ENCODE results near the gene MICALL1.
"Not testable (repeated sequence)": the region's sequence is repeated elsewhere in the genome, so short reads cannot be mapped to it uniquely, and the experiment has no call there.

Gene MICALL1

DNA sequence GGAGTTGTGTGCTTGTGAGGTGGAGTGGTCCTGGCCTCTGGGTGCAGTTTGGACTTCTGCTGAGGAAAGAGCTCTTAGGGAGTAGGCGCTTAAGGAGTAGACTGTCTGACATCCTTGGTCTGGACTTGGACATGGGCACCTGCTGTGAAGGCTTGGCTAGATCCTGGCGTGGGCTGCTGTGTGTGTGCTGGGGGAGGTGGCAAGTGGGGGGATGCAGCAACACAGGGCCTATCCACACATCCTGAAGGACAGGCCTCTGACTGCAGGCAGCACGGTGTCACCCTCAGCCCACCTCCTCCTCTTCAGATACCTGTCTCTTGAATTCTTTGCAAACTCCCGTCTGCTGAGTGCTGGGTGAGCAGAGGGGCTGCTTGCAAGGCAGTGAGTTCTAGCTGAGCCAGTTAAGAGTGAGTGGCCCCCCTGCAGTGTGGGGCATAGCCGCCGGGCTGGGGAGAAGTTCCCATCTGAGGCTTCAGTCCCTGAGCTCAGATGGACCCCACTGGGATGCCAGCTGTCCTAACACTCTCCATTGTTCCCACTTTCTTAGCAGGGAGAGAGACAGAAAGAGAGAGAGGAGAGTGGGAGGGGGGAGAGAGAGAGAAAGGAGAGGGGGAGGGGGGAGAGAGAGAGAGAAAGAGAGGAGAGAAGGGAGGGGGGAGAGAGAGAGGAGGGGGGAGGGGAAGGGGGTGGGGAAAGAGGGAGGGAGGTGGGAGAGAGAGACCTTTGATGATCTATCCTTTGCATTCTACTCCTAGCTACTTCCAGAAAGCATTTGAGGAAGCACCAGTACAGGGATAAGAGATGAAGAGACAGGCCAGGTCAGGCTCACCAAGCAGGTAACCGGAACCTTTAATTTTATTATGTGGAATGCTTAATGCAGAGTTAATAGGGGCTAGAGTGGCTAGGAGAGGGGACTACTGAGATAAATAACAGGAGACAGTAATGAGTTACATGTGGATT lies 65.7 kb downstream of the MICALL1 start:
- Histone ChIP-seq H3K27ac (ENCODE audit: low read depth, low read length) (no peak overlapping the region), H3K27me3 (ENCODE audit: control insufficient read depth in 1 of 2, insufficient read depth in 2 of 2, low read length in 2 of 2) (no peaks in the 10 kb centered on the region), H3K36me3 (ENCODE audit: insufficient read depth, low read length) (peaks cover 21% of the 10 kb centered on the region), H3K9ac (ENCODE audit: low read length) (no peak overlapping the region), H3K4me3 (ENCODE audit: low read depth in 1 of 2, low read length in 2 of 2) (no peak overlapping the region), H3K4me1 (ENCODE audit: insufficient read depth, low read length) (no peaks in the 10 kb centered on the region), H3K9me3 (ENCODE audit: low read length) (no peaks in the 10 kb centered on the region)

DNA sequence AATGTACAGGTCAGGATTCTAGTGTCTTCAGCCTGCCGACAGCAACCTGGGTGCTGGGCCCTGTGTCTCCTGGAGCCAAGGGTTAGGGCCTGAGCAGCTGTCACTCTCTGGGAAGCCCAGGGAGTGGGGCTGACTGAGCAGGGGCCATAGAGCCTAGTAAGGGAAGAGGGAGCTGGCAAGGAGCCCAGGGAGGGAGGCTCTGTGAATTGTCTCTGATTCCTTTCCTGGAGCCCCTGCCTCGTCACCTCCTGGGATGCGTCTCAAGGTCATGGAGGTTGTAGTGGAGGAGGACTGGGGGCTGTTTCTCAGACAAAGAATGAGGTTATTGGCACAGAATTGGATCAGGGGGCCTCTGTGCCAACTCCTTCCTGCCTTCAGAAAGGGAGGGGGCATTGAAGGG lies 66.4 kb downstream of the MICALL1 start:
- no peaks in the 10 kb centered on the region for H3K27me3 ChIP-seq (ENCODE audit: control insufficient read depth in 1 of 2, insufficient read depth in 2 of 2, low read length in 2 of 2)
- peaks cover 14% of the 10 kb centered on the region for H3K36me3 ChIP-seq (ENCODE audit: insufficient read depth, low read length)
- H3K27ac ChIP-seq (ENCODE audit: low read depth, low read length) = no peak overlapping the region
- no peak overlapping the region for H3K4me3 ChIP-seq (ENCODE audit: low read depth in 1 of 2, low read length in 2 of 2)
- H3K4me1 ChIP-seq (ENCODE audit: insufficient read depth, low read length) = no peaks in the 10 kb centered on the region
- H3K9ac ChIP-seq (ENCODE audit: low read length) = no peak overlapping the region
- H3K9me3 ChIP-seq (ENCODE audit: low read length) = no peaks in the 10 kb centered on the region

DNA sequence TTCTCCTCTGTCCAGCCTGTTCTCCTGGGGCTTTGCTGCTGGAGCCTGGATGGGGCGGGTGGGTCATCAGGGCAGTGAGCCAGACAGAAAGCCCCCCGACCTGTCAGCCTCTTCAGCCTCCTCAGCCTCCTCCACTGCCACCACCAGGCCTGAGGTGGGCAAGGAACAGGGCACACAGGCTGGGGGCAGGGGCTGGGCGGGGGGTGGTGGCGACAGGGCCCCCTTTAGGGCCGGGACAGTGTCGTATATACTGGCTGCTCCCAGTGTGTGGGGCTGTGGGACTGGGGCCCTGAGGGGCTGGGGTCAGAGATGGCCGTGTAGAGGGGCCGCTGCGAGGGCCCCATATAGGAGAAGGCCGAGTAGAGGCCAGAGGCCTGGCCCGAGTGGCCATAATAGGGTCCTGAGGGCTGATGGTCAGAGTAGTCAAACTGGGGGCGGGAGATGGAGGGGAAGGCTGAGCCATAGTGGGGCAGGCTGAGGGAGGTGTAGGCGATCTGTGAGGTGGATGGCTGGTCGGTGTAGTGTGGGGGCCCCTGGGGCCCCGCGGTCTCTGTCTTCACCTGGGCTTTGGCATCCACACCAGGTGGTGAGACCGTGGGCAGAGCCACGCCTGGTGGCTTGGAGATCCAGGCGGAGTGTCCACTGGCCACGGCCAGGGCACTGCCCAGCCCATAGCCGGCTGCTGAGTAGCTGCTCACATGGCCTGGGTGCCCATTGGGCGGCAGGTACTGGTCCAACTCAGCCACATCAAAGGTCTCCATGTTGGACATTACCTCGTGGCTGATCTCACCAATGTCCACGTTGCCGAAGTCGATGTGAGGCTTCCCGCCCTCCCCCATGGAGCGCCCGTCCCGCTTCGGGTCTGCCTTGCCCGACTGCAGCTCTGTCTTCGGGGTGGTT lies 67.4 kb downstream of the MICALL1 start:
- Histone ChIP-seq H3K27ac (ENCODE audit: low read depth, low read length) (no peak overlapping the region), H3K4me1 (ENCODE audit: insufficient read depth, low read length) (no peaks in the 10 kb centered on the region), H3K4me3 (ENCODE audit: low read depth in 1 of 2, low read length in 2 of 2) (no peak overlapping the region), H3K27me3 (ENCODE audit: control insufficient read depth in 1 of 2, insufficient read depth in 2 of 2, low read length in 2 of 2) (no peaks in the 10 kb centered on the region), H3K9ac (ENCODE audit: low read length) (no peak overlapping the region), H3K9me3 (ENCODE audit: low read length) (no peaks in the 10 kb centered on the region), H3K36me3 (ENCODE audit: insufficient read depth, low read length) (peaks cover 7% of the 10 kb centered on the region)

DNA sequence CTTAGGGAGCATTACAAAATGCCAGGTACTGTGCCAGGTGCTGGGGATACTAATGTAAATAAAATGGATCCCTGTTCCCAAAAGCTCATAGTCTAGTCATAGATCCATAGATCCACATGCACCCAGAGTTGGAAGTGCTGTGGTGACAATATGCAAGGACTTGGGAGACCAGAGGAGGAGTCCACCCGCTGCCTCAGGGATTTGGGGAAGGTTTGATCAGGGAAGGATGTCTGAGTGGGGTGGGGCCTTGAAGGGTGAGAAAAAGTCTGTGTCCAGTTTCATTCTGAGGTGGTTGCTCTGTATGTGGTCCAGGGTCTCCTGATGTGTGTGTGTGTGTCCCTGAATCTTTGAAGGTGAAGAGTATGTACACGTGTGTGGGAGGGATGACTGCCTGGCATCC lies 69.1 kb downstream of the MICALL1 start:
- Histone ChIP-seq H3K27ac (ENCODE audit: low read depth, low read length) (no peak overlapping the region), H3K4me1 (ENCODE audit: insufficient read depth, low read length) (no peaks in the 10 kb centered on the region), H3K4me3 (ENCODE audit: low read depth in 1 of 2, low read length in 2 of 2) (no peak overlapping the region), H3K9ac (ENCODE audit: low read length) (no peak overlapping the region), H3K9me3 (ENCODE audit: low read length) (no peaks in the 10 kb centered on the region), H3K27me3 (ENCODE audit: control insufficient read depth in 1 of 2, insufficient read depth in 2 of 2, low read length in 2 of 2) (no peaks in the 10 kb centered on the region), H3K36me3 (ENCODE audit: insufficient read depth, low read length) (peaks cover 7% of the 10 kb centered on the region)

DNA sequence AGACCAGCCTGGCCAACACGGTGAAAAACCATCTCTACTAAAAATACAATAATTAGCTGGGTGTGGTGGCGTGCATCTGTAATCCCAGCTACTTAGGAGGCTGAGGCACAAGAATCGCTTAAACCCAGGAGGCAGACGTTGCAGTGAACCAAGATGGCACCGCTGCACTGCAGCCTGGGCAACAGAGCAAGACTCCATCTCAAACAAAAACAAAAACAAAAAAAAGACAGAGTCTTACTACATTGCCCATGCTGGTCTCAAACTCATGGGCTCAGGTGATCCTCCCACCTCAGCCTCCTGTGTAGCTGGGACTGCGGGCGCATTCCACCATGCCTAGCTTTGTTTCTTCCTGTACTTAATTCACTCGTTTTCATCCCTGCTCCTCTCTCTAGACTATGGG lies 69.9 kb downstream of the MICALL1 start:
- not testable (repeated sequence) for H3K9ac ChIP-seq (ENCODE audit: low read length); H3K4me3 ChIP-seq (ENCODE audit: low read depth in 1 of 2, low read length in 2 of 2); H3K4me1 ChIP-seq (ENCODE audit: insufficient read depth, low read length); H3K27me3 ChIP-seq (ENCODE audit: control insufficient read depth in 1 of 2, insufficient read depth in 2 of 2, low read length in 2 of 2); H3K27ac ChIP-seq (ENCODE audit: low read depth, low read length); H3K9me3 ChIP-seq (ENCODE audit: low read length); H3K36me3 ChIP-seq (ENCODE audit: insufficient read depth, low read length)

DNA sequence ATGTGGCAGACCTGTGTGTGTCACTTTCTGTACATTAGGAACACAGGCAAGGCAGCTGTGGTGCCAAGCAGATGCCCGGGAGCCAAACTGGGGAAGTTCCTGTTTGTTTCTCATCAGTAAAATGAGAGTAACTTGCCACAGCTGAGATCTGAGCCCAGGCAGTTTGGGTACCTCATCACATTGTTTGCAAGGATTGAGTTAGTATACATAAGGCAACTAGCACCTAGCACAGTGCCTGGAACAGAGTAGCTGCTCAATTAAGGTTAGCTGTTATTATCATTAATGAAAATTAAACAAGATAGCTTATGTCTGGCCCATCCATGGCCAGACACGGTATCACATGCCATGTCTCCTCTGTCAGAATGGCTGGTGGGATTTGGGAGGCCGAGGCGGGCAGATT lies 70.5 kb downstream of the MICALL1 start:
- peaks cover 7% of the 10 kb centered on the region for H3K36me3 ChIP-seq (ENCODE audit: insufficient read depth, low read length)
- H3K9ac ChIP-seq (ENCODE audit: low read length) = no peak overlapping the region
- H3K27me3 ChIP-seq (ENCODE audit: control insufficient read depth in 1 of 2, insufficient read depth in 2 of 2, low read length in 2 of 2) = no peaks in the 10 kb centered on the region
- no peak overlapping the region for H3K27ac ChIP-seq (ENCODE audit: low read depth, low read length)
- H3K4me3 ChIP-seq (ENCODE audit: low read depth in 1 of 2, low read length in 2 of 2) = no peak overlapping the region
- no peaks in the 10 kb centered on the region for H3K4me1 ChIP-seq (ENCODE audit: insufficient read depth, low read length)
- H3K9me3 ChIP-seq (ENCODE audit: low read length) = no peaks in the 10 kb centered on the region

DNA sequence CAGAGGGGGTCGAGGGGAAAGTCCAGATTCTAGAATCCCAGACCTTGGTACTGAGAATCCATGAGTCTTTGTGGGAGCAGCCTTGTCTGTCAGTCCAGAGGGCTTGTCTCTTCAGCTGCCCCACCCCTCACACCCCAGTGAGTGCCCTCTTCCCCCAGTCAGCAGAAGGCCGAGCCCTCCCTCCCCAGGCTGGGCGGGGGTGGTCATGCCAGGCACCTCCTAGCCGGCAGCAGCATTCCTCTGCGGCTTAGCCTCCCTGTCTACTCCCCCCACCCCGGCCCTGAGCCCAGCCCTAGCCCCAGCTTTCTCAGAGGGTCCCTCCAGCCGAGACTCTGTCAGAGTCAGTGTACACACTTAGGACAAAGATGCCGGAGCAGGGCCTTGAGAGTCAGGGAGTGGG lies 73.7 kb downstream of the MICALL1 start:
- Histone ChIP-seq H3K9me3 (ENCODE audit: low read length) (no peaks in the 10 kb centered on the region), H3K36me3 (ENCODE audit: insufficient read depth, low read length) (peaks cover 7% of the 10 kb centered on the region), H3K27me3 (ENCODE audit: control insufficient read depth in 1 of 2, insufficient read depth in 2 of 2, low read length in 2 of 2) (no peaks in the 10 kb centered on the region), H3K4me1 (ENCODE audit: insufficient read depth, low read length) (no peaks in the 10 kb centered on the region), H3K4me3 (ENCODE audit: low read depth in 1 of 2, low read length in 2 of 2) (no peak overlapping the region), H3K9ac (ENCODE audit: low read length) (no peak overlapping the region), H3K27ac (ENCODE audit: low read depth, low read length) (no peak overlapping the region)

DNA sequence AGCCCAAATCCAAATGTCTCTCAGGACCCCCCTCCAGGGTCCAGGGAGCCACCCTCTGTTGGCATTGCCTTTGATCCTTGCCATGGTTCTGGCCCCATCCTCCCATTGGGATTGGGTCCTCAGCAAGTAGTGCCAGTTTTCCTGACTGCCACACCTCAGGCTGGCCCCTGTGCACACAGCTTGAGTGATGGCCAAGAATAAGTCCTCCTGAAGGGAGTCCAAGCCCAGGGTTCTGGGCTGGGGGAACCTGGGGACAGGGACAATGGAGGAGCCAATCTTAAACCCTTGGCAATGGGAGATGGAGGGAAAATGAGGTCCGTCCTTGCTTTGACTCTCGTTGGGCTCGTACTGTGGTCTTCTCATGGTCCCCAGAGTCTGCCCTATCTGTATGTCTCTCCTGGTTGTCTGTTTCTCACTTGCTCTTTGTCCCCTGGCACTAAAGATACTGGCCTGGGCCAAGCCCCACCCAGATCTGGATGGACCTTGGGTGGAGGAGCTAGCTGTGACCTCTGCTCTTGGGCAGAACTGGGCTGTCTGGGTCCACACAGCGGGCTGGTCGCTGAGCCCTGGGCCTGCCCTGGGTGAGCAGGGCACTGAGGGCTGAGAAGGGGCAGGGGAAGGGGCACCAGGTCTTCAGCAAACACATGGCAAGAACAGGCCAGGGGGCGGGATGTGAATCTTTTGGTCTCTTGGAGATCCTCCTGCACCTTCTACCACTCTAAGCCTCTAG lies 75.3 kb downstream of the MICALL1 start:
- Histone ChIP-seq H3K9ac (ENCODE audit: low read length) (no peak overlapping the region), H3K4me3 (ENCODE audit: low read depth in 1 of 2, low read length in 2 of 2) (no peak overlapping the region), H3K27me3 (ENCODE audit: control insufficient read depth in 1 of 2, insufficient read depth in 2 of 2, low read length in 2 of 2) (no peaks in the 10 kb centered on the region), H3K9me3 (ENCODE audit: low read length) (no peaks in the 10 kb centered on the region), H3K4me1 (ENCODE audit: insufficient read depth, low read length) (no peaks in the 10 kb centered on the region), H3K36me3 (ENCODE audit: insufficient read depth, low read length) (peaks cover 3% of the 10 kb centered on the region), H3K27ac (ENCODE audit: low read depth, low read length) (no peak overlapping the region)

DNA sequence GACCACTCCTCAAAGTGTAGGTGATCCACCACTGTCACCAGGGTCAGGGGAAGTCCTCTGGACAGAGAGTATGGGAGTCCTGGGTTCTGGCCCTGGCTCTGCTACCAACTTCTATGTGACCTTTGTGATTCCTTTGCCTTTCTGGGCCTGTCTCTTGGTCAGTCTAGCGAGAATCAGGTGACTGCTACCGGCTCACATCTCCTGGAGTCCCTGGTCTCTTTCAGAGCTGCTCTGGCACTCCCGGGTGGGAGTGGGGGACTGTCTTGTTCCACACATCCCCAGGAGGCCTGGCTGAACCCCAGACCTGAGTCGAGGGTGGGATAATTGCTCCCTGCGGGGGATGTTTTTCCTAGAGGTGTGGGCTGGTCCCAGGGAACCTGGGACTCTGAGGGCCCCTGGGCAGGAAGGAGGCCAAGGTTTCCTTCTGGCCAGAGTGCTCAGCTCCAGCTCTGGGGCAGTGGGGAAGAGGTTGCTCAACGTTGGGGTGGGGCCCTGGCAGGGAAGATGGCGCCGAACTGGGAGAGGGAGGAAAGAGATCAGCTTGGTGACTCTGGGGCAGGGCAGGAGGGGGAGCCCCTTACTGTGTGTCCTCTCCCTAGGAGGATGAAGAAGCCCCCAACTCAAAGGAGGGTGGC lies 76.2 kb downstream of the MICALL1 start:
- Histone ChIP-seq H3K36me3 (ENCODE audit: insufficient read depth, low read length) (no peaks in the 10 kb centered on the region), H3K27ac (ENCODE audit: low read depth, low read length) (no peak overlapping the region), H3K4me3 (ENCODE audit: low read depth in 1 of 2, low read length in 2 of 2) (no peak overlapping the region)

DNA sequence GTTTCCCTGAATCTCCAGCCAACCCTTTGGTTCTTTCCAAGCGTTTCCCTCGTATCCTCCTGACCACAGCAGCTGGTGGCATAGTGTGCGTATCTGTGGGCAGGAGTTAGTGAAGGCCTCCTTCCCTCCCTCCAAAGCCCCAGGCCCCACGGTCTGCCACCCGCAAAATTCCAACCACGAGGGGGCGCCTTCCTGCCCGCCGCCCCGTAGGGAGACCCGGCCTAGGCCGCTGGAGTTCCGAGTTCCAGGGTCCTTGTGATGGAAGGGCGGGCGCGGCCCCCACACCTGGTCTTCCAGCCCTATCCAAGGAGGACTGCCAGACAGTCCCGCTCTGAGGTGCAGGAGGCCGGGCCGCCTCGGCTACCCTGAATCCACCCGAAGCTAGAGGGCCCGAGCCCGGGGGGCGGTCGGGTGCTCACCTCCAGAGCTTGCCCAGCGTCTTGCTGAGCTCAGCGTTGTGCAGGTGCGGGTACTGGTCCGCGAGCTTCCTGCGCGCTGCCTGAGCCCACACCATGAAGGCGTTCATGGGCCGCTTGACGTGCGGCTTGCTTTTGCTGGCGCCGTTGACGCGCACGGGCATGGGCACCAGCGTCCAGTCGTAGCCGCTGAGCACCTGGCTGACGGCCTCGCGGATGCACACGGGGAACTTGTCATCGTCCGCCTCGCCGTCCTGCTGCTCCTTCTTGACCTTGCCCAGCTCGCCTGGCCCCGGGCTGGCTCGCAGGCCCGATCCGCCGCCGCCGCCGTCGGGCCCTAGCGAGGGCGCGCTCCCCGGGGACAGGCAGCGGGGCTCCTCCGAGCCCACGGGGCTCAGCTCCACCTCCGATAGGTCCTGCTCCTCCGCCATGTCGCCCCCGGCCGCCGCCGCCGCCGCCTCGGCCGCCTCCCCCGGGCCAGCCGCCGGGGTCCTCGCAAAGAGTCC lies 77.1 kb downstream of the MICALL1 start:
- Histone ChIP-seq H3K4me1 (ENCODE audit: insufficient read depth, low read length) (no peaks in the 10 kb centered on the region), H3K36me3 (ENCODE audit: insufficient read depth, low read length) (no peaks in the 10 kb centered on the region), H3K27ac (ENCODE audit: low read depth, low read length) (no peak overlapping the region), H3K9ac (ENCODE audit: low read length) (no peak overlapping the region), H3K9me3 (ENCODE audit: low read length) (no peaks in the 10 kb centered on the region), H3K4me3 (ENCODE audit: low read depth in 1 of 2, low read length in 2 of 2) (no peak overlapping the region), H3K27me3 (ENCODE audit: control insufficient read depth in 1 of 2, insufficient read depth in 2 of 2, low read length in 2 of 2) (no peaks in the 10 kb centered on the region)

More for the DNA sequence above, 76.2 kb downstream of the MICALL1 start:
- H3K4me1 ChIP-seq (ENCODE audit: insufficient read depth, low read length) = no peaks in the 10 kb centered on the region
- H3K9ac ChIP-seq (ENCODE audit: low read length) = no peak overlapping the region
- no peaks in the 10 kb centered on the region for H3K9me3 ChIP-seq (ENCODE audit: low read length)
- H3K27me3 ChIP-seq (ENCODE audit: control insufficient read depth in 1 of 2, insufficient read depth in 2 of 2, low read length in 2 of 2) = no peaks in the 10 kb centered on the region

Data from muscle layer of colon (tissue), 2 donors.